ENCODE measurements around the gene ICAM2.
A peak's percentile ranks its signal among the peaks of the same experiment; 100 is the strongest.

Gene ICAM2

GRCh38 chr17:64032081-64032480 lies 11.6 kb upstream of the ICAM2 start:
- CTCF ChIA-PET: interaction anchor here (0.8 to 16.7 kb wide), 7 partner anchors 9 to 127 kb away, joined by 4 to 1118 read pairs (median 79); partner anchors contain the start of genes CSHL1, ERN1 and GH1
- H3K4me3 ChIP-seq (ENCODE audit: low read depth, low read length): no peak overlapping the region
- no peak for TF ChIP-seq CTCF (IDR thresholded peaks at IDR 0.05; ENCODE audit: insufficient read depth, low read length, missing control alignments)
- POLR2A ChIA-PET: no interaction called here
- DNase-seq (ENCODE audit: low read depth, low spot score): no peak

- peak; percentile 16 for DNase-seq (ENCODE audit: low read depth, low spot score)
- CTCF ChIA-PET: interaction anchor here (0.6 to 16.7 kb wide), 50 partner anchors 8 to 389 kb away, joined by 3 to 1118 read pairs (median 5); partner anchors contain the start of genes CD79B, CSHL1, ERN1 and GH1
- TF ChIP-seq CTCF (IDR thresholded peaks at IDR 0.05; ENCODE audit: insufficient read depth, low read length, missing control alignments): peak; percentile 69
- H3K4me3 ChIP-seq (ENCODE audit: low read depth, low read length): no peak overlapping the region
- POLR2A ChIA-PET: interaction anchor here (0.9 to 2.2 kb wide), 4 partner anchors 100 to 117 kb away, joined by 3 to 11 read pairs (median 4); partner anchors contain the start of gene ERN1
These were observed 8.5 kb upstream of the ICAM2 start for GRCh38 chr17:64028874-64029464.

DNA sequence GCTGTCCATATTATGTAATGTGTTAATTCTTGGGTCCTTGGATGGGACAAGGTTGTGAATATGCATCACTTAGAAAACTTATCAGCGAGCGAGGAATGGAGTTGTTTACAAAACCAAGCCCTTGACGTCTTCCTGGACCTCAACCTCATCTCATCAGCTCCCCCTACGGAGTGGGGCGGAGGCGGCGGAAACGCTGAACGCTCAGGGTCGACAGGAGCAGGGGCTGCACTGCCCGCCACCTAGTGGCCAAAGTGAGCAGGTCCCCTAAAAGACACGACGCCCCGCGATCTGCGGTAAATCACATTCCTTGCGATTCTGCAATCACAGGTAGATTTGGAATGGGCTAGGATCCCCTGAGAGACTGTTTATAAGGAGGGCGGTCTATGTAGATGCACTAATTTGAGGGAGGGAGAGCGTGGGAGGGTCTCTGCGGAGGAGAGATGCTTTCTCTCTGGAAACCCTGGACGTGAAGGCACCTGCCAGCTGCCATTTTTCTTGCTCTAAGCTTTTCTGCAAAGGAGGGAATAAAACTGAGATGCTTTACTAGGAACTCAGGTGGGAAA lies 5.4 kb upstream of the ICAM2 start:
- ChIA-PET CTCF (interaction anchor here (0.6 to 16.7 kb wide), 42 partner anchors 8 to 470 kb away, joined by 3 to 1118 read pairs (median 5); partner anchors contain the start of genes CSHL1, ERN1, GH1 and PRR29), POLR2A (interaction anchor here (0.7 kb wide), 1 partner anchor 31 kb away, joined by 4 read pairs; no protein-coding TSS in a partner anchor)
- H3K4me3 ChIP-seq (ENCODE audit: low read depth, low read length): peak overlapping the region; percentile 20
- DNase-seq (ENCODE audit: low read depth, low spot score): no peak
- TF ChIP-seq CTCF (IDR thresholded peaks at IDR 0.05; ENCODE audit: insufficient read depth, low read length, missing control alignments): peak; percentile 90

- no peak for DNase-seq (ENCODE audit: low read depth, low spot score)
- no peak for TF ChIP-seq CTCF (IDR thresholded peaks at IDR 0.05; ENCODE audit: insufficient read depth, low read length, missing control alignments)
- POLR2A ChIA-PET: interaction anchor here (0.7 kb wide), 1 partner anchor 32 kb away, joined by 4 read pairs; no protein-coding TSS in a partner anchor
- CTCF ChIA-PET: interaction anchor here (0.8 to 16.7 kb wide), 39 partner anchors 8 to 332 kb away, joined by 3 to 1118 read pairs (median 5); partner anchors contain the start of genes CSHL1, ERN1, GH1 and PRR29
- no peak overlapping the region for H3K4me3 ChIP-seq (ENCODE audit: low read depth, low read length)
These were observed 4.6 kb upstream of the ICAM2 start for GRCh38 chr17:64024781-64025731.

- POLR2A ChIA-PET: no interaction called here
- TF ChIP-seq CTCF (IDR thresholded peaks at IDR 0.05; ENCODE audit: insufficient read depth, low read length, missing control alignments): no peak
- no peak for DNase-seq (ENCODE audit: low read depth, low spot score)
These were observed 3.8 kb upstream of the ICAM2 start for GRCh38 chr17:64024215-64024654.

More at GRCh38 chr17:64024215-64024654, 3.8 kb upstream of the ICAM2 start:
- no peak overlapping the region for H3K4me3 ChIP-seq (ENCODE audit: low read depth, low read length)
- CTCF ChIA-PET: interaction anchor here (0.8 to 16.7 kb wide), 21 partner anchors 7 to 257 kb away, joined by 3 to 1118 read pairs (median 23); partner anchors contain the start of genes CSHL1, ERN1, GH1 and PRR29

All from AG04449 (cell line).